HepG2 (cell line): ENCODE data around the gene POFUT1. TPM values are rescaled to one million over a fixed set of nuclear protein-coding genes. Genes with fewer than 3 reads are reported as not detected.

Experiments used
- ARHGAP35 ChIP-seq: sonication (generic); formaldehyde crosslinking; IDR thresholded peaks from 2 replicates; pipeline ENCODE4 v1.9.0; 2022; ENCODE audit warnings: mild to moderate bottlenecking, inconsistent platforms, moderate library complexity, missing genetic modification reagents, borderline replicate concordance
- BRF2 ChIP-seq: sonication (generic); formaldehyde crosslinking; IDR thresholded peaks from 2 replicates; pipeline ENCODE4 v1.8.1; 2022; ENCODE audit warnings: mild to moderate bottlenecking, missing genetic modification reagents
- HDAC6 ChIP-seq: fragments of 200-600 bp; sonication (generic); IDR thresholded peaks from 2 replicates; pipeline ENCODE4 v1.7.0; 2017; ENCODE audit warnings: mild to moderate bottlenecking, antibody characterized with exemption, low read length, low read depth
- MEIS1 ChIP-seq: sonication (generic); formaldehyde crosslinking; IDR thresholded peaks from 2 replicates; pipeline ENCODE4 v1.9.0; 2021; ENCODE audit warnings: mild to moderate bottlenecking, missing genetic modification reagents, moderate library complexity, borderline replicate concordance
- NKX3-1 ChIP-seq: sonication (generic); formaldehyde crosslinking; IDR thresholded peaks from 2 replicates; pipeline ENCODE4 v1.5.0; 2020; ENCODE audit warnings: missing genetic modification reagents
- NR0B2 ChIP-seq: sonication (generic); formaldehyde crosslinking; IDR thresholded peaks from 2 replicates; pipeline ENCODE4 v1.4.0; 2020; ENCODE audit warnings: mild to moderate bottlenecking, missing genetic modification reagents
- PAXIP1 ChIP-seq: sonication (generic); formaldehyde crosslinking; conservative IDR thresholded peaks from 2 replicates; pipeline ENCODE4 v1.4.0; 2020; ENCODE audit warnings: mild to moderate bottlenecking, missing genetic modification reagents, moderate library complexity
- RCOR2 ChIP-seq: IDR thresholded peaks from 2 replicates; pipeline ENCODE4 v1.6.1; 2016; ENCODE audit warnings: missing biosample characterization, missing genetic modification reagents
- RXRA ChIP-seq: sonication (generic); formaldehyde crosslinking; IDR thresholded peaks from 2 replicates; pipeline ENCODE4 v1.5.1; 2020; ENCODE audit warnings: missing genetic modification reagents
- SMARCC2 ChIP-seq: fragments of 450-650 bp; IDR thresholded peaks from 2 replicates; pipeline ENCODE4 v1.6.1; 2017; ENCODE audit warnings: antibody characterized with exemption, mild to moderate bottlenecking
- ZBTB39 ChIP-seq: sonication (generic); formaldehyde crosslinking; IDR thresholded peaks from 2 replicates; pipeline ENCODE4 v1.5.0; 2020; ENCODE audit warnings: missing genetic modification reagents
- ZHX1 ChIP-seq: sonication (generic); formaldehyde crosslinking; IDR thresholded peaks from 2 replicates; pipeline ENCODE4 v1.8.1; 2022; ENCODE audit warnings: low read depth, mild to moderate bottlenecking, missing genetic modification reagents
- ZNF296 ChIP-seq: sonication (generic); formaldehyde crosslinking; conservative IDR thresholded peaks from 2 replicates; pipeline ENCODE4 v1.5.0; 2020; ENCODE audit warnings: mild to moderate bottlenecking, missing genetic modification reagents
- ZNF337 ChIP-seq: sonication (generic); formaldehyde crosslinking; IDR thresholded peaks from 2 replicates; pipeline ENCODE4 v1.5.1; 2020; ENCODE audit warnings: missing genetic modification reagents, low read depth, mild to moderate bottlenecking, borderline replicate concordance
- polyA plus RNA-seq, 8 experiments: library from polyadenylated mRNA; depleted of rRNA in 3 of 8; stranded (reverse) in 7 of 8; unstranded in 1 of 8; fragments of >200 nt; fragmentation: Illumina TruSeq in 4 of 8; extraction: Trizol in 4 of 8; gene quantifications; 2 replicates each; pipeline versions ENCODE4 v1.2.1 to v1.2.3, GENCODE V29; 2011 to 2016; ENCODE audit warnings: low read depth in 4 of 8, missing spikeins in 1 of 8, mixed read lengths in 1 of 8; ENCODE audit not compliant: insufficient read depth in 1 of 8
- total RNA-seq, 5 experiments: library from RNA; depleted of rRNA; stranded (reverse); fragments of >200 nt; fragmentation: Illumina TruSeq; extraction: Trizol; gene quantifications; 2 replicates each; pipeline ENCODE4 v1.2.3, GENCODE V29; 2016; ENCODE audit warnings: low read depth in 1 of 5
- TF ChIP-seq, protein P1 (sequence below): sonication (generic); IDR thresholded peaks from 2 replicates; pipeline ENCODE4 v1.6.1; 2016; ENCODE audit warnings: low read depth, borderline replicate concordance
- TF ChIP-seq, protein P2 (sequence below): sonication (generic); formaldehyde crosslinking; IDR thresholded peaks from 2 replicates; pipeline ENCODE4 v1.8.1; 2023; ENCODE audit warnings: mild to moderate bottlenecking, missing genetic modification reagents, borderline replicate concordance

POFUT1 gene
- total and polyA plus RNA-seq, 2 of the 13 experiments (the other 11 are each of a cell fraction or from before 2014, with no cell fraction given) = 35.5 to 58.3 TPM

GRCh38 chr20:32207626-32208498 lies at the start of gene POFUT1, which contains the start of gene PLAGL2 (continued):
- TF ChIP-seq, protein P1, sequence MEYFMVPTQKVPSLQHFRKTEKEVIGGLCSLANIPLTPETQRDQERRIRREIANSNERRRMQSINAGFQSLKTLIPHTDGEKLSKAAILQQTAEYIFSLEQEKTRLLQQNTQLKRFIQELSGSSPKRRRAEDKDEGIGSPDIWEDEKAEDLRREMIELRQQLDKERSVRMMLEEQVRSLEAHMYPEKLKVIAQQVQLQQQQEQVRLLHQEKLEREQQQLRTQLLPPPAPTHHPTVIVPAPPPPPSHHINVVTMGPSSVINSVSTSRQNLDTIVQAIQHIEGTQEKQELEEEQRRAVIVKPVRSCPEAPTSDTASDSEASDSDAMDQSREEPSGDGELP = peak; percentile 25; the same call in 1 of the 2 replicates
- TF ChIP-seq ZBTB39 (CRISPR knock-in tag) = peak; percentile 90
- peak; percentile 69 for TF ChIP-seq BRF2 (CRISPR knock-in tag)
- peak; percentile 30; the same call in 1 of the 2 replicates for TF ChIP-seq PAXIP1 (CRISPR knock-in tag)
- no peak for TF ChIP-seq SMARCC2
- peak; percentile 91 for TF ChIP-seq ZNF296 (CRISPR knock-in tag)
- no peak for TF ChIP-seq ARHGAP35 (CRISPR knock-in tag)
- peak; percentile 53; the same call in 1 of the 2 replicates for TF ChIP-seq HDAC6
- TF ChIP-seq ZNF337 (CRISPR knock-in tag) = no peak
- peak; percentile 71 for TF ChIP-seq RXRA
- peak; percentile 47; the same call in 1 of the 2 replicates for TF ChIP-seq MEIS1 (CRISPR knock-in tag)
- peak; percentile 87; the same call in 1 of the 2 replicates for TF ChIP-seq ZHX1 (CRISPR knock-in tag)
- peak; percentile 55; the same call in 1 of the 2 replicates for TF ChIP-seq NR0B2
- peak; percentile 95; the same call in 1 of the 2 replicates for TF ChIP-seq RCOR2 (CRISPR knock-in tag)
- TF ChIP-seq, protein P2, sequence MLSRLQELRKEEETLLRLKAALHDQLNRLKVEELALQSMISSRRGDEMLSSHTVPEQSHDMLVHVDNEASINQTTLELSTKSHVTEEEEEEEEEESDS (CRISPR knock-in tag) = no peak
- TF ChIP-seq NKX3-1 (CRISPR knock-in tag) = peak; percentile 51
